ENCODE measurements around the gene OR4E1. TPM values are rescaled to one million over a fixed set of nuclear protein-coding genes. Genes with fewer than 3 reads are reported as not detected.

OR4E1 gene
- total RNA-seq, 1 experiment from 2014 or later = not detected

GRCh38 chr14:21626491-21627230 is 47.0 kb downstream of the OR4E1 start:
- H3K4me3 ChIP-seq (ENCODE audit: insufficient read depth, low read depth, low read length) = no peak overlapping the region
- H3K27me3 ChIP-seq (ENCODE audit: control insufficient read depth, insufficient read depth, low read length) = no peaks in the 10 kb centered on the region
- DNase-seq = no peak
- no peaks in the 10 kb centered on the region for H3K36me3 ChIP-seq (replicated peaks; ENCODE audit: control insufficient read depth, insufficient read depth, low read length)

Other genes starting within 250 kb of the OR4E1 start
- gene CHD8, start 217.7 kb downstream of the OR4E1 start, total RNA-seq (2014; rRNA removed; shearing (Covaris generic)) = 64.1 and 73.8 TPM in 2 replicates
- gene RAB2B, start 196.9 kb downstream of the OR4E1 start, total RNA-seq (2014; rRNA removed; shearing (Covaris generic)) = 21.5 and 26.8 TPM in 2 replicates
- gene TOX4, start 196.6 kb downstream of the OR4E1 start, total RNA-seq (2014; rRNA removed; shearing (Covaris generic)) = 23.5 and 30.5 TPM in 2 replicates
- 109 and 111 TPM in 2 replicates for gene METTL3, start 162.5 kb downstream of the OR4E1 start, total RNA-seq (2014; rRNA removed; shearing (Covaris generic))
- gene SALL2, start 147.5 kb downstream of the OR4E1 start, total RNA-seq (2014; rRNA removed; shearing (Covaris generic)) = 123 and 170 TPM in 2 replicates
- gene OR10G3, start 93.7 kb downstream of the OR4E1 start, total RNA-seq (2014; rRNA removed; shearing (Covaris generic)) = not detected in 2 replicates
- gene OR10G2, start 38.9 kb downstream of the OR4E1 start, total RNA-seq (2014; rRNA removed; shearing (Covaris generic)) = not detected in 2 replicates
- not detected in 2 replicates for gene OR4E2, start 20.0 kb downstream of the OR4E1 start, total RNA-seq (2014; rRNA removed; shearing (Covaris generic))

All from H7 (cell line).